GM12892 (cell line): ENCODE data around the gene ENTPD2.

Source experiments
- DNase-seq: peaks from one replicate; pipeline ENCODE4 v3.0.0; 2011; ENCODE audit not compliant: insufficient read length
- FAIRE-seq: peaks from 2 replicates; lab custom pipeline; 2011; peaks lifted over from hg19 to GRCh38; lab: Jason Lieb, UNC
- POLR2A ChIP-seq: IDR thresholded peaks from 2 replicates; pipeline ENCODE4 v1.6.1; 2011; ENCODE audit warnings: low read depth, low read length, control low read depth
- POLR2AphosphoS5 ChIP-seq: IDR thresholded peaks from 2 replicates; pipeline ENCODE4 v1.6.1; 2011; ENCODE audit warnings: low read depth, low read length, control low read depth
- TAF1 ChIP-seq: IDR thresholded peaks from 2 replicates; pipeline ENCODE4 v1.6.1; 2011; ENCODE audit warnings: low read depth, mild to moderate bottlenecking, control low read depth, low read length, borderline replicate concordance

ENTPD2 gene

GRCh38 chr9:137058521-137059234 is 4.8 kb upstream of the ENTPD2 start:
- no peak for FAIRE-seq
- TF ChIP-seq POLR2A = no peak

GRCh38 chr9:137057545-137057944 is 3.7 kb upstream of the ENTPD2 start:
- no peak for FAIRE-seq

More at GRCh38 chr9:137058521-137059234, 4.8 kb upstream of the ENTPD2 start:
- DNase-seq = no peak

GRCh38 chr9:137056739-137057415 is 3.0 kb upstream of the ENTPD2 start:
- DNase-seq (no peak), FAIRE-seq (no peak)
- TF ChIP-seq POLR2AphosphoS5 (no peak), POLR2A (no peak), TAF1 (no peak)

More at GRCh38 chr9:137057545-137057944, 3.7 kb upstream of the ENTPD2 start:
- DNase-seq = no peak
- TF ChIP-seq POLR2AphosphoS5 (no peak), TAF1 (no peak), POLR2A (no peak)

GRCh38 chr9:137055385-137056364 is 1.8 kb upstream of the ENTPD2 start:
- FAIRE-seq (no peak), DNase-seq (no peak)
- no peak for TF ChIP-seq TAF1
- TF ChIP-seq POLR2A = no peak
- TF ChIP-seq POLR2AphosphoS5 = no peak

GRCh38 chr9:137054932-137055384 is 1.1 kb upstream of the ENTPD2 start:
- TF ChIP-seq POLR2AphosphoS5 (no peak), TAF1 (no peak), POLR2A (no peak)
- DNase-seq (no peak), FAIRE-seq (no peak)

- DNase-seq = no peak
- FAIRE-seq = no peak
- TF ChIP-seq POLR2A (no peak), POLR2AphosphoS5 (no peak), TAF1 (no peak)
These were observed 590 bp downstream of the ENTPD2 start for GRCh38 chr9:137052998-137053943.

- TF ChIP-seq POLR2AphosphoS5 = no peak
- TF ChIP-seq POLR2A = no peak
- no peak for TF ChIP-seq TAF1
- no peak for DNase-seq
- no peak for FAIRE-seq
These were observed 1.6 kb downstream of the ENTPD2 start for GRCh38 chr9:137052293-137052692.

GRCh38 chr9:137051145-137051724 is 2.6 kb downstream of the ENTPD2 start:
- TF ChIP-seq POLR2AphosphoS5 (no peak), TAF1 (no peak), POLR2A (no peak)
- FAIRE-seq (no peak), DNase-seq (no peak)

- FAIRE-seq (no peak), DNase-seq (no peak)
- TF ChIP-seq TAF1 = no peak
- TF ChIP-seq POLR2AphosphoS5 = no peak
- TF ChIP-seq POLR2A = no peak
These were observed 3.3 kb downstream of the ENTPD2 start for GRCh38 chr9:137050570-137050969.

- FAIRE-seq = no peak
- no peak for DNase-seq
These were observed 4.1 kb downstream of the ENTPD2 start for GRCh38 chr9:137049544-137050449.

More at GRCh38 chr9:137049544-137050449, 4.1 kb downstream of the ENTPD2 start:
- TF ChIP-seq POLR2A (no peak), POLR2AphosphoS5 (no peak), TAF1 (no peak)
